Liver (tissue), 3 donors: Measurements from ENCODE around the gene TMEM266.

ENCODE experiments used
- EGR1 ChIP-seq, 2 donors: IDR thresholded peaks; 2 replicates each; pipeline ENCODE4 v1.6.1; 2016 to 2018; ENCODE audit warnings: antibody characterized with exemption in 2 of 2, low read depth in 2 of 2
- GABPA ChIP-seq, 2 donors: IDR thresholded peaks in 1 of 2; conservative IDR thresholded peaks in 1 of 2; 2 replicates each; pipeline ENCODE4 v1.6.1; 2016; ENCODE audit warnings: antibody characterized with exemption in 2 of 2, mild to moderate bottlenecking in 1 of 2, moderate library complexity in 1 of 2
- HNF4G ChIP-seq: IDR thresholded peaks from 2 replicates; pipeline ENCODE4 v1.6.1; 2016; ENCODE audit warnings: antibody characterized with exemption
- RAD21 ChIP-seq, 2 donors: IDR thresholded peaks; 2 replicates each; pipeline ENCODE4 v1.6.1; 2016; ENCODE audit warnings: antibody characterized with exemption in 2 of 2, mild to moderate bottlenecking in 2 of 2
- RXRA ChIP-seq, 2 donors: IDR thresholded peaks; 2 replicates each; pipeline ENCODE4 v1.6.1; 2017 to 2018; ENCODE audit warnings: antibody characterized with exemption in 2 of 2, mild to moderate bottlenecking in 1 of 2
- SP1 ChIP-seq: IDR thresholded peaks from 2 replicates; pipeline ENCODE4 v1.6.1; 2018; ENCODE audit warnings: antibody characterized with exemption, mild to moderate bottlenecking
- TAF1 ChIP-seq: conservative IDR thresholded peaks from 2 replicates; pipeline ENCODE4 v1.6.1; 2016; ENCODE audit warnings: antibody characterized with exemption, mild to moderate bottlenecking
- YY1 ChIP-seq: IDR thresholded peaks from 2 replicates; pipeline ENCODE4 v1.6.1; 2016; ENCODE audit warnings: antibody characterized with exemption, mild to moderate bottlenecking
- TF ChIP-seq, protein P1 (sequence below): fragments of 150-350 bp; IDR thresholded peaks from 2 replicates; pipeline ENCODE4 v1.5.1; 2017; ENCODE audit warnings: improper control_type of control experiment, low read depth, low read length; ENCODE audit not compliant: missing input control
- TF ChIP-seq, protein P2 (sequence below): IDR thresholded peaks from 2 replicates; pipeline ENCODE4 v1.6.1; 2016; ENCODE audit warnings: antibody characterized with exemption
- TF ChIP-seq, protein P3 (sequence below): IDR thresholded peaks from 2 replicates; pipeline ENCODE4 v1.6.1; 2016; ENCODE audit warnings: antibody characterized with exemption
- TF ChIP-seq, protein P4 (sequence below): IDR thresholded peaks from 2 replicates; pipeline ENCODE4 v1.6.1; 2016; ENCODE audit warnings: antibody characterized with exemption, mild to moderate bottlenecking
- donor health status: healthy.
- donor health status: healthy.

DNA sequence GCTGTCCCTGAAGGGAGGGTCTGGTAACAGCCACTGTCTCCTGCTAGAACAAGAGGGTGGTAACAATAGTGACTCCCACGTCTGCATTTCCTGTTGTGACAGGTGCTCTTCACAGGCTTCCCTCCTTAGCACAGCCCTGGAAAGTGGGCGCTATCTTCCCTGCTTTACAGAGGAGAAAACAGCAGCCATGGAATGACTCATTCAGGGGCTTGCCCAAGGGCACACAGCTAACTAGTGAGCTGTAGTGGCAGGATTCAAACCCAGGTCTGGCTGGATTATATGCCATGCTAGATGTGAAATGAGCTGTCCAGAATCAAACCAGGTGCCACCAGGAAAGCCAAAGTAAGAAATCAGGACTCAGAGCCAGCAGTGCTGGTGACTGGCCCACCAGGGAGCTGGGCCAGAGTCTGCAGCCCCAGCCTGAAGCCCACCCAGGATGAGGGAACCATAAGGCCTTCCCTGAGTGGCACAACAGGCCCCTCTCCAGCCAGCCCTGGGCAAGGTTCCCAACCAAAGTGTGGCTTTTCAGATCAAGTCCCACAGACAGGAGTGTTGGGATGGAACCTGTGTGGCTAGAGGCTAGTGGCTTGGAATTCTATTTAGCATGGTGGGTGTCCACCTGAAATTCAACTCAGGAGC is 149.1 kb downstream of the TMEM266 start:
- TF ChIP-seq, protein P1, sequence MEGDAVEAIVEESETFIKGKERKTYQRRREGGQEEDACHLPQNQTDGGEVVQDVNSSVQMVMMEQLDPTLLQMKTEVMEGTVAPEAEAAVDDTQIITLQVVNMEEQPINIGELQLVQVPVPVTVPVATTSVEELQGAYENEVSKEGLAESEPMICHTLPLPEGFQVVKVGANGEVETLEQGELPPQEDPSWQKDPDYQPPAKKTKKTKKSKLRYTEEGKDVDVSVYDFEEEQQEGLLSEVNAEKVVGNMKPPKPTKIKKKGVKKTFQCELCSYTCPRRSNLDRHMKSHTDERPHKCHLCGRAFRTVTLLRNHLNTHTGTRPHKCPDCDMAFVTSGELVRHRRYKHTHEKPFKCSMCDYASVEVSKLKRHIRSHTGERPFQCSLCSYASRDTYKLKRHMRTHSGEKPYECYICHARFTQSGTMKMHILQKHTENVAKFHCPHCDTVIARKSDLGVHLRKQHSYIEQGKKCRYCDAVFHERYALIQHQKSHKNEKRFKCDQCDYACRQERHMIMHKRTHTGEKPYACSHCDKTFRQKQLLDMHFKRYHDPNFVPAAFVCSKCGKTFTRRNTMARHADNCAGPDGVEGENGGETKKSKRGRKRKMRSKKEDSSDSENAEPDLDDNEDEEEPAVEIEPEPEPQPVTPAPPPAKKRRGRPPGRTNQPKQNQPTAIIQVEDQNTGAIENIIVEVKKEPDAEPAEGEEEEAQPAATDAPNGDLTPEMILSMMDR, result no peak
- no peak for TF ChIP-seq HNF4G
- TF ChIP-seq, protein P2, sequence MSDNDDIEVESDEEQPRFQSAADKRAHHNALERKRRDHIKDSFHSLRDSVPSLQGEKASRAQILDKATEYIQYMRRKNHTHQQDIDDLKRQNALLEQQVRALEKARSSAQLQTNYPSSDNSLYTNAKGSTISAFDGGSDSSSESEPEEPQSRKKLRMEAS, result no peak
- TF ChIP-seq, protein P3, sequence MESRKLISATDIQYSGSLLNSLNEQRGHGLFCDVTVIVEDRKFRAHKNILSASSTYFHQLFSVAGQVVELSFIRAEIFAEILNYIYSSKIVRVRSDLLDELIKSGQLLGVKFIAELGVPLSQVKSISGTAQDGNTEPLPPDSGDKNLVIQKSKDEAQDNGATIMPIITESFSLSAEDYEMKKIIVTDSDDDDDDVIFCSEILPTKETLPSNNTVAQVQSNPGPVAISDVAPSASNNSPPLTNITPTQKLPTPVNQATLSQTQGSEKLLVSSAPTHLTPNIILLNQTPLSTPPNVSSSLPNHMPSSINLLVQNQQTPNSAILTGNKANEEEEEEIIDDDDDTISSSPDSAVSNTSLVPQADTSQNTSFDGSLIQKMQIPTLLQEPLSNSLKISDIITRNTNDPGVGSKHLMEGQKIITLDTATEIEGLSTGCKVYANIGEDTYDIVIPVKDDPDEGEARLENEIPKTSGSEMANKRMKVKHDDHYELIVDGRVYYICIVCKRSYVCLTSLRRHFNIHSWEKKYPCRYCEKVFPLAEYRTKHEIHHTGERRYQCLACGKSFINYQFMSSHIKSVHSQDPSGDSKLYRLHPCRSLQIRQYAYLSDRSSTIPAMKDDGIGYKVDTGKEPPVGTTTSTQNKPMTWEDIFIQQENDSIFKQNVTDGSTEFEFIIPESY, result no peak
- no peak for TF ChIP-seq RXRA (IDR thresholded peaks at IDR 0.05)
- no peak for TF ChIP-seq RAD21 (IDR thresholded peaks at IDR 0.05)
- TF ChIP-seq EGR1 (IDR thresholded peaks at IDR 0.05; ENCODE audit: low read depth in 2 of 2), result no peak
- TF ChIP-seq TAF1, result no peak
- TF ChIP-seq YY1, result no peak
- TF ChIP-seq GABPA (IDR thresholded peaks at IDR 0.05 in 1 of 2, conservative IDR thresholded peaks at IDR 0.05 in 1 of 2), result no peak
- no peak for TF ChIP-seq SP1
- TF ChIP-seq, protein P4, sequence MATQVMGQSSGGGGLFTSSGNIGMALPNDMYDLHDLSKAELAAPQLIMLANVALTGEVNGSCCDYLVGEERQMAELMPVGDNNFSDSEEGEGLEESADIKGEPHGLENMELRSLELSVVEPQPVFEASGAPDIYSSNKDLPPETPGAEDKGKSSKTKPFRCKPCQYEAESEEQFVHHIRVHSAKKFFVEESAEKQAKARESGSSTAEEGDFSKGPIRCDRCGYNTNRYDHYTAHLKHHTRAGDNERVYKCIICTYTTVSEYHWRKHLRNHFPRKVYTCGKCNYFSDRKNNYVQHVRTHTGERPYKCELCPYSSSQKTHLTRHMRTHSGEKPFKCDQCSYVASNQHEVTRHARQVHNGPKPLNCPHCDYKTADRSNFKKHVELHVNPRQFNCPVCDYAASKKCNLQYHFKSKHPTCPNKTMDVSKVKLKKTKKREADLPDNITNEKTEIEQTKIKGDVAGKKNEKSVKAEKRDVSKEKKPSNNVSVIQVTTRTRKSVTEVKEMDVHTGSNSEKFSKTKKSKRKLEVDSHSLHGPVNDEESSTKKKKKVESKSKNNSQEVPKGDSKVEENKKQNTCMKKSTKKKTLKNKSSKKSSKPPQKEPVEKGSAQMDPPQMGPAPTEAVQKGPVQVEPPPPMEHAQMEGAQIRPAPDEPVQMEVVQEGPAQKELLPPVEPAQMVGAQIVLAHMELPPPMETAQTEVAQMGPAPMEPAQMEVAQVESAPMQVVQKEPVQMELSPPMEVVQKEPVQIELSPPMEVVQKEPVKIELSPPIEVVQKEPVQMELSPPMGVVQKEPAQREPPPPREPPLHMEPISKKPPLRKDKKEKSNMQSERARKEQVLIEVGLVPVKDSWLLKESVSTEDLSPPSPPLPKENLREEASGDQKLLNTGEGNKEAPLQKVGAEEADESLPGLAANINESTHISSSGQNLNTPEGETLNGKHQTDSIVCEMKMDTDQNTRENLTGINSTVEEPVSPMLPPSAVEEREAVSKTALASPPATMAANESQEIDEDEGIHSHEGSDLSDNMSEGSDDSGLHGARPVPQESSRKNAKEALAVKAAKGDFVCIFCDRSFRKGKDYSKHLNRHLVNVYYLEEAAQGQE, result no peak
